K562 (cell line): Measurements from ENCODE around the gene GLUL. TPM values are rescaled to one million over a fixed set of nuclear protein-coding genes. Genes with fewer than 3 reads are reported as not detected.

Experiments
- ATAC-seq: fragments of 200-7000 bp; cut with Tn5 transposase; 3 replicates; pipeline ENCODE4 v1.9.1; 2020; ENCODE audit warnings: moderate library complexity
- BruUV-seq: library from RNA; stranded (reverse); fragments of 400-500 nt; replicated peaks from 2 replicates; lab custom pipeline; 2021; lab: Mats Ljungman, UMichigan
- CTCF ChIA-PET: fragments of 300-600 bp; formaldehyde crosslinking; extraction: SDS; loops from one replicate; lab custom pipeline; 2021; ENCODE audit warnings: low intra/inter-chr PET ratio; lab: Yijun Ruan, JAX
- POLR2A ChIA-PET: fragments of 300-600, 350-650 bp; sonication (Branson Sonifier 250); formaldehyde crosslinking; extraction: SDS; loops from one replicate; lab custom pipeline; 2021; ENCODE audit warnings: antibody characterized with exemption, inconsistent platforms; lab: Yijun Ruan, JAX
- DNase-seq, 4 experiments: peaks; one replicate each; pipeline versions ENCODE4 v3.0.0 to v3.0.0-alpha.2; 2011 to 2018; ENCODE audit warnings: low spot score in 3 of 4, mixed read lengths in 3 of 4; ENCODE audit errors: extremely low read depth in 1 of 4
- FAIRE-seq: peaks from 2 replicates; lab custom pipeline; 2011; peaks lifted over from hg19 to GRCh38; lab: Jason Lieb, UNC
- H2AFZ ChIP-seq: 2 replicates; pipeline ENCODE4 v1.6.0; 2011; ENCODE audit warnings: low read depth, low read length, control low read depth, inconsistent platforms
- H3K27ac ChIP-seq: fragments of 200-600 bp; 3 replicates; pipeline ENCODE4 v1.8.0; 2011; ENCODE audit warnings: low read depth, mild to moderate bottlenecking, control low read depth, inconsistent platforms, low read length, moderate library complexity, mixed read lengths; ENCODE audit errors: extremely low read depth
- H3K27me3 ChIP-seq, 2 experiments: fragments of 300-600 bp in 1 of 2; 2 replicates in 1 of 2; 3 replicates in 1 of 2; pipeline versions ENCODE4 v1.6.0 to v1.8.0; 2011; ENCODE audit warnings: inconsistent platforms in 2 of 2, low read length in 2 of 2, mild to moderate bottlenecking in 1 of 2, mixed read lengths in 1 of 2, moderate library complexity in 1 of 2; ENCODE audit not compliant: control insufficient read depth in 2 of 2, insufficient read depth in 2 of 2
- H3K36me3 ChIP-seq: fragments of 300-600 bp; 3 replicates; pipeline ENCODE4 v1.8.0; 2011; ENCODE audit warnings: mild to moderate bottlenecking, low read length, inconsistent platforms; ENCODE audit not compliant: control insufficient read depth, insufficient read depth
- H3K4me1 ChIP-seq, 2 experiments: fragments of 200-600 bp in 1 of 2; replicated peaks in 1 of 2; 2 replicates in 1 of 2; 3 replicates in 1 of 2; pipeline versions ENCODE4 v1.5.1 to v1.8.0; 2011; ENCODE audit warnings: inconsistent platforms in 2 of 2, low read length in 2 of 2, mild to moderate bottlenecking in 1 of 2, mixed read lengths in 1 of 2, moderate library complexity in 1 of 2; ENCODE audit not compliant: control insufficient read depth in 2 of 2, insufficient read depth in 2 of 2
- H3K4me2 ChIP-seq: 2 replicates; pipeline ENCODE4 v1.6.1; 2011; ENCODE audit warnings: low read length, control low read depth, inconsistent platforms, mixed read lengths; ENCODE audit not compliant: insufficient read depth
- H3K4me3 ChIP-seq: fragments of 200-600 bp; sonication (generic), shearing (Covaris generic); 2 replicates; pipeline ENCODE4 v1.5.1; 2016; ENCODE audit warnings: control low read depth, inconsistent platforms
- H3K79me2 ChIP-seq: fragments of 200-600 bp; 3 replicates; pipeline ENCODE4 v1.8.0; 2011; ENCODE audit warnings: low read length, inconsistent platforms; ENCODE audit not compliant: control insufficient read depth, insufficient read depth
- H3K9ac ChIP-seq, 2 experiments: 2 replicates each; pipeline versions ENCODE4 v1.6.0 to v1.6.1; 2011; ENCODE audit warnings: low read depth in 2 of 2, low read length in 2 of 2, control low read depth in 1 of 2, inconsistent platforms in 1 of 2, mild to moderate bottlenecking in 1 of 2, mixed read lengths in 1 of 2; ENCODE audit not compliant: insufficient read depth in 1 of 2
- H3K9me1 ChIP-seq: one replicate; pipeline ENCODE4 v1.6.0; 2011; ENCODE audit warnings: inconsistent platforms, mild to moderate bottlenecking, low read length, moderate library complexity; ENCODE audit not compliant: control insufficient read depth, insufficient read depth
- H3K9me3 ChIP-seq: replicated peaks from 2 replicates; pipeline ENCODE4 v1.5.1; 2011; ENCODE audit warnings: low read depth, low read length, inconsistent platforms; ENCODE audit not compliant: control insufficient read depth, insufficient read depth
- H4K20me1 ChIP-seq: replicated peaks from 2 replicates; pipeline ENCODE4 v1.6.1; 2011; ENCODE audit warnings: low read length, inconsistent platforms, mixed read lengths; ENCODE audit not compliant: control insufficient read depth, insufficient read depth
- HNRNPL ChIP-seq: fragments of 200-400 bp; formaldehyde crosslinking; IDR thresholded peaks from 2 replicates; pipeline ENCODE4 v1.6.1; 2017; ENCODE audit warnings: low read depth, mild to moderate bottlenecking, low read length
- HNRNPUL1 ChIP-seq: fragments of 200-400 bp; formaldehyde crosslinking; IDR thresholded peaks from 2 replicates; pipeline ENCODE4 v1.6.1; 2017; ENCODE audit warnings: low read length
- JUN ChIP-seq, 2 experiments: sonication (generic) in 1 of 2; formaldehyde crosslinking in 1 of 2; IDR thresholded peaks; 2 replicates each; pipeline versions ENCODE4 v1.6.1 to v1.8.0; 2012 to 2022; ENCODE audit warnings: borderline replicate concordance in 2 of 2, mild to moderate bottlenecking in 2 of 2, improper control_type of control experiment in 1 of 2, low read depth in 1 of 2, low read length in 1 of 2, missing genetic modification reagents in 1 of 2
- MITF ChIP-seq: IDR thresholded peaks from 2 replicates; pipeline ENCODE4 v1.6.1; 2014; ENCODE audit warnings: antibody characterized with exemption
- NFXL1 ChIP-seq: fragments of 450-650 bp; formaldehyde crosslinking; IDR thresholded peaks from 2 replicates; pipeline ENCODE4 v1.4.0; 2021; ENCODE audit warnings: mild to moderate bottlenecking
- PTRF ChIP-seq: fragments of 450-650 bp; IDR thresholded peaks from 2 replicates; pipeline ENCODE4 v1.6.1; 2016; ENCODE audit warnings: mild to moderate bottlenecking, missing genetic modification characterization, missing compliant biosample characterization
- SRSF9 ChIP-seq: fragments of 200-400 bp; formaldehyde crosslinking; IDR thresholded peaks from 2 replicates; pipeline ENCODE4 v1.6.1; 2017; ENCODE audit warnings: low read depth, low read length, borderline replicate concordance
- ZBTB11 ChIP-seq, 3 experiments: fragments of 200-800 bp in 1 of 3; fragments of 250-450 bp in 1 of 3; fragments of 450-650 bp in 1 of 3; sonication (Bioruptor Pico) in 1 of 3; sonication (Bioruptor generic) in 1 of 3; formaldehyde crosslinking in 1 of 3; IDR thresholded peaks; 2 replicates each; pipeline versions ENCODE4 v1.6.1 to v1.8.0; 2016 to 2022; ENCODE audit warnings: mild to moderate bottlenecking in 2 of 3, missing genetic modification characterization in 2 of 3, missing compliant biosample characterization in 1 of 3, moderate library complexity in 1 of 3
- ZNF12 ChIP-seq: sonication (generic); formaldehyde crosslinking; IDR thresholded peaks from 2 replicates; pipeline ENCODE4 v1.4.0; 2020; ENCODE audit warnings: mild to moderate bottlenecking, missing genetic modification reagents
- ZNF696 ChIP-seq: fragments of 250-450 bp; sonication (Bioruptor Pico); conservative IDR thresholded peaks from 2 replicates; pipeline ENCODE4 v1.4.0; 2020; ENCODE audit warnings: mild to moderate bottlenecking, moderate library complexity
- WGBS: fragments of 100-300 bp; shearing (Covaris generic); methylation state at CpG from one replicate; pipeline ENCODE4 v1.1.6; 2016; ENCODE audit warnings: low coverage, mixed read lengths; ENCODE audit not compliant: insufficient coverage; ENCODE audit errors: missing lambda C conversion rate; 5-methylcytosine and 5-hydroxymethylcytosine counted together
- in situ Hi-C: fragments of 300-500 bp; cut with MboI; formaldehyde crosslinking; loops from 4 replicates; pipeline ENCODE4 v1.15.0; 2018; ENCODE audit warnings: inconsistent platforms, mixed read lengths
- intact Hi-C: fragments of 100-400 bp; cut with micrococcal nuclease; formaldehyde crosslinking; loops from 2 replicates; pipeline ENCODE4 v1.14.2; 2022
- polyA plus RNA-seq, 8 experiments: library from polyadenylated mRNA; depleted of rRNA in 4 of 8; stranded (reverse) in 5 of 8; unstranded in 3 of 8; fragments of >200 nt; fragmentation: Nextera tagmentation in 2 of 8; fragmentation: Illumina TruSeq in 1 of 8; extraction: Ambion mirVana in 2 of 8; extraction: Trizol in 1 of 8; gene quantifications; 2 replicates each; pipeline versions ENCODE4 v1.2.1 to v1.2.3, GENCODE V29; 2011 to 2014; ENCODE audit warnings: inconsistent platforms in 1 of 8, missing spikeins in 1 of 8
- total RNA-seq, 7 experiments: library from RNA; depleted of rRNA in 6 of 7; stranded (reverse); fragments of >200 nt in 6 of 7; fragmentation: Illumina TruSeq in 2 of 7; extraction: Trizol in 2 of 7; gene quantifications; 2 replicates each; pipeline versions ENCODE4 v1.2.1 to v1.2.3, GENCODE V29; 2011 to 2021; ENCODE audit warnings: low replicate concordance in 1 of 7

The GLUL gene
- total and polyA plus RNA-seq, 9 of the 15 experiments (the other 6 are each of a cell fraction or from before 2014, with no cell fraction given) = 1,088 to 4,222 (median 1,338) TPM

- no peaks in the 10 kb centered on the region for H3K9me1 ChIP-seq
- no TSS peak for BruUV-seq
- POLR2A ChIA-PET = no interaction called here
- TF ChIP-seq SRSF9 (no peak), HNRNPL (no peak), HNRNPUL1 (no peak), ZNF12 (no peak), PTRF (tag) (no peak)
- H3K9me3 ChIP-seq = peaks cover 7% of the 10 kb centered on the region
- H3K4me1 ChIP-seq = peaks cover 9 to 10% of the 10 kb centered on the region in 2 experiments
- FAIRE-seq (no peak), DNase-seq (no peak), ATAC-seq (no peak)
- no peak overlapping the region for H3K4me2 ChIP-seq
- intact Hi-C loops = no loop called here
- H2AFZ ChIP-seq = no peak overlapping the region
- H3K79me2 ChIP-seq = no peaks in the 10 kb centered on the region
- CTCF ChIA-PET = no interaction called here
- H3K4me3 ChIP-seq = no peak overlapping the region
- H4K20me1 ChIP-seq = no peaks in the 10 kb centered on the region
- no CpG with 5 or more reads among the region's 1 CpG for WGBS
- H3K36me3 ChIP-seq = no peaks in the 10 kb centered on the region
- in situ Hi-C loops = no loop called here
- no peak overlapping the region for H3K27ac ChIP-seq
- no peak overlapping the region for H3K9ac ChIP-seq
- H3K27me3 ChIP-seq = peaks cover 29 to 34% of the 10 kb centered on the region in 2 experiments
Observed at GRCh38 chr1:182433580-182433979, 42.0 kb upstream of the GLUL start.

GRCh38 chr1:182431278-182431677 is 39.7 kb upstream of the GLUL start:
- BruUV-seq = no TSS peak
- no peak overlapping the region for H3K27ac ChIP-seq
- DNase-seq (no peak), FAIRE-seq (no peak), ATAC-seq (peak; percentile 49)
- peaks cover 20 to 27% of the 10 kb centered on the region in 2 experiments; a peak in 4 of 5 replicates for H3K27me3 ChIP-seq
- H3K4me3 ChIP-seq = no peak overlapping the region
- H3K36me3 ChIP-seq = no peaks in the 10 kb centered on the region
- WGBS = 14% methylated on average over 7 of the region's 7 CpGs
- H3K9ac ChIP-seq = peak overlapping the region in 1 of 2 experiments; percentile 31; a peak in 1 of 4 replicates
- in situ Hi-C loops (no loop called here), intact Hi-C loops (no loop called here)
- ChIA-PET CTCF (no interaction called here), POLR2A (interaction anchor here (0.6 to 1.9 kb wide), 5 partner anchors 31 to 229 kb away, joined by 3 to 6 read pairs (median 4); partner anchors contain the start of genes GLUL and TEDDM1)
- peaks cover 9 to 10% of the 10 kb centered on the region in 2 experiments for H3K4me1 ChIP-seq
- H3K79me2 ChIP-seq = no peaks in the 10 kb centered on the region
- H3K4me2 ChIP-seq = peak overlapping the region; percentile 12; the same call in 1 of the 2 replicates
- H2AFZ ChIP-seq = peak overlapping the region; percentile 44
- H4K20me1 ChIP-seq = no peaks in the 10 kb centered on the region
- no peaks in the 10 kb centered on the region for H3K9me3 ChIP-seq
- H3K9me1 ChIP-seq = no peaks in the 10 kb centered on the region
- TF ChIP-seq JUN (IDR thresholded peaks at IDR 0.05; ENCODE audit: borderline replicate concordance, low read depth, low read length) (no peak), JUN (CRISPR knock-in tag; IDR thresholded peaks at IDR 0.05; ENCODE audit: borderline replicate concordance) (no peak), ZNF696 (CRISPR knock-in tag) (no peak), NFXL1 (CRISPR knock-in tag) (no peak), HNRNPL (no peak), ZBTB11 (CRISPR knock-in tag; IDR thresholded peaks at IDR 0.05) (0 out of 6 replicates have a peak, but pooled peaks of 1 of the 3 experiments have one; percentile 10), MITF (no peak)
